Large intestine (tissue), 3 donors: ENCODE measurements around the gene CXXC4. TPM values are rescaled to one million over a fixed set of nuclear protein-coding genes. Genes with fewer than 3 reads are reported as not detected.

Experiments
- DNase-seq, 2 donors: peaks; one replicate each; pipeline versions ENCODE4 v3.0.0 to v3.0.0-alpha.2; 2013
- H3K27ac ChIP-seq: one replicate; pipeline ENCODE4 v1.5.1; 2013; ENCODE audit warnings: low read length
- H3K27me3 ChIP-seq: 2 replicates; pipeline ENCODE4 v1.6.1; 2013; ENCODE audit warnings: low read length; ENCODE audit not compliant: control insufficient read depth, insufficient read depth
- H3K36me3 ChIP-seq: 2 replicates; pipeline ENCODE4 v1.6.1; 2013; ENCODE audit warnings: low read length; ENCODE audit not compliant: control insufficient read depth, insufficient read depth
- H3K4me1 ChIP-seq: one replicate; pipeline ENCODE4 v1.6.1; 2013; ENCODE audit warnings: low read length; ENCODE audit not compliant: control insufficient read depth, insufficient read depth
- H3K4me3 ChIP-seq: one replicate; pipeline ENCODE4 v1.5.1; 2013; ENCODE audit warnings: low read length
- H3K9me3 ChIP-seq: one replicate; pipeline ENCODE4 v1.6.1; 2013; ENCODE audit warnings: mild to moderate bottlenecking, low read depth, low read length, moderate library complexity; ENCODE audit not compliant: control insufficient read depth
- WGBS: methylation state at CpG from one replicate; pipeline ENCODE4 v1.1.5; 2013; ENCODE audit warnings: low lambda C conversion rate; ENCODE audit not compliant: insufficient coverage; 5-methylcytosine and 5-hydroxymethylcytosine counted together
- polyA plus RNA-seq: library from polyadenylated mRNA; unstranded; fragments of 120-200 nt; gene quantifications from one replicate; pipeline ENCODE4 v1.2.1, GENCODE V29; 2013

The CXXC4 gene
- polyA plus RNA-seq, 1 donor = 16.6 TPM

DNA sequence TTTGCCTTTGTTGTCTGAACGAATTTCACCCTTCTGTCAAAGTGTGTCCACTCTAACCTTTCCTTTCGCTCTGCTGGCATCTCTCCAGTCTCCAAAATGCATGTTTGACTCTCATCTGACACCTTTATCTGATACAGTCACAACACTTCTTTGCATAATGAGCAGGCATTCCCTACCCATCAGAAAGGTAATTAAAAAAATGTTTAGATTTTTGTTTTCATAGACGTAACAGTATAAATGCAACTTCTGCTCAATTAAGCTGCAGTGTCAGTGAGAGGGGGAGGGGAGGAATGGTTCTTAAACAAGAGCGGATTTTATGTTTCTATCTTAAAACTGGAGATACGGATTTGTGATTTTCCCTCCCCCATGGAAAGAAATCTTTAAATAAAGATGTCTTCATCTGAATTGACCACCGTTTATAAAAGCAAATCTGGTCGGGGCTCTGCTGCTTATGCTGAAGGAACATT lies 70.2 kb downstream of the CXXC4 start:
- H3K27ac ChIP-seq = no peak overlapping the region
- DNase-seq = peak in 1 of 2 donors; percentile 16
- H3K4me3 ChIP-seq = peak overlapping the region; percentile 48
- no peaks in the 10 kb centered on the region for H3K27me3 ChIP-seq
- no peaks in the 10 kb centered on the region for H3K4me1 ChIP-seq
- no peaks in the 10 kb centered on the region for H3K36me3 ChIP-seq
- peaks cover 2% of the 10 kb centered on the region for H3K9me3 ChIP-seq
- WGBS = no CpG with 5 or more reads among the region's 7 CpGs

DNA sequence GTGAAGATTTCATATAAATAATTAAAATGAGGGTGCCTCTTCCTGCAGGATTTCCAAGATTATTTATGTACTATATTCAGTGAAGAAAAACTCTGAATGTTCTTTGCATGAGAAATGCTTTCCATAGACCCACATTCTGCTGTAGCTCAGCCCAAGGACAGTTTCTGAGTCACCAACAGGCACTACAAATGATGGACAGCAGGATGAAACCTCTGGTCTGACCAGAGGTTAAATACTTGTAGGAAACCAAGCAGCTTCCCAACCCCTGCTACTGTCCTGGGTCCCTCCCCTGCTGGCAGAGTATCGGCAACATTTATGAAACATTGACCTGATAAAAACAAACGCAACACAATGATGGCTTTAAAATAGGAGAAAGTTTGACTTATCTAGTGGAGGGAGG lies 73.1 kb downstream of the CXXC4 start:
- DNase-seq = no peak
- WGBS = no CpG with 5 or more reads among the region's 2 CpGs
- no peak overlapping the region for H3K27ac ChIP-seq

DNA sequence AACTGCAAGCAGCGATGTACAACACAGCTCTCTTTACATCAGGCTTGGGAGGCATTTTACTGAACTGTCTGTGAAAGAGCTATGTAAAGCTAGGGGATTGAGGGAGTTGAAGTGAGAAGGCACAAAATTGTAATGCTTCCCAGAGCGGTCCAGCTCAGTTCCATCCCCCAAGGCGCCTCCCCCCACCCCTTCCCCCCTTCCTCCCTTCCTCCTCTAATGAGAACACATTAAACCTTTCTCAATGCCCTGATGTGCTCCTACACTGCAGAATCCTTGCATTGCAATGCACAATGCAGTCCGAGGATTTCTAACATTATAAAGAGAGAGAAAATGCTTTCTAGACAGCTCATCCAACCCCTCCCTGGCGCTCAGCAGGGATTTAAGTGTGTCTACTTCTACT lies 73.9 kb downstream of the CXXC4 start:
- Histone ChIP-seq H3K36me3 (no peaks in the 10 kb centered on the region), H3K27me3 (no peaks in the 10 kb centered on the region), H3K9me3 (no peaks in the 10 kb centered on the region), H3K4me1 (peaks cover 15% of the 10 kb centered on the region), H3K4me3 (no peak overlapping the region), H3K27ac (no peak overlapping the region)
- whole genome bisulfite sequencing = no CpG with 5 or more reads among the region's 5 CpGs
- DNase-seq = no peak

More for the DNA sequence above, 73.1 kb downstream of the CXXC4 start:
- no peak overlapping the region for H3K4me3 ChIP-seq
- no peaks in the 10 kb centered on the region for H3K36me3 ChIP-seq
- H3K9me3 ChIP-seq = no peaks in the 10 kb centered on the region
- H3K4me1 ChIP-seq = peaks cover 7% of the 10 kb centered on the region
- H3K27me3 ChIP-seq = no peaks in the 10 kb centered on the region
